Measurements from ENCODE around the gene PRKCE. TPM values are rescaled to one million over a fixed set of nuclear protein-coding genes. Genes with fewer than 3 reads are reported as not detected.

PRKCE gene
- total and polyA plus RNA-seq, 2 of the 8 experiments (the other 6 are each of a cell fraction or from before 2014, with no cell fraction given) = 0.54 to 2.1 TPM

- TF ChIP-seq PHF8 (conservative IDR thresholded peaks at IDR 0.05; ENCODE audit: low read depth, low read length) = peak; percentile 64
- TF ChIP-seq CHD2 (IDR thresholded peaks at IDR 0.05; ENCODE audit: low read length) = 0 out of 2 replicates have a peak, but pooled peaks have one; percentile 27
- TF ChIP-seq BACH1 (IDR thresholded peaks at IDR 0.05; ENCODE audit: low read length) = no peak
- TF ChIP-seq HDAC2 (IDR thresholded peaks at IDR 0.05; ENCODE audit: borderline replicate concordance in 1 of 2, low read depth in 2 of 2, low read length in 2 of 2) = no peak
- TF ChIP-seq BCL11A (IDR thresholded peaks at IDR 0.05; ENCODE audit: low read depth in 2 of 2, low read length in 2 of 2) = no peak
- TF ChIP-seq YY1 (IDR thresholded peaks at IDR 0.05; ENCODE audit: low read depth, low read length) = no peak
- TF ChIP-seq RBBP5 (IDR thresholded peaks at IDR 0.05; ENCODE audit: borderline replicate concordance, low read depth, low read length) = no peak
- TF ChIP-seq HDAC6 (IDR thresholded peaks at IDR 0.05; ENCODE audit: low read depth, low read length) = no peak
- TF ChIP-seq SIRT6 (IDR thresholded peaks at IDR 0.05; ENCODE audit: low read length) = no peak
- TF ChIP-seq SRF (IDR thresholded peaks at IDR 0.05; ENCODE audit: low read depth, low read length) = no peak
- peak; percentile 77 for TF ChIP-seq MAX (IDR thresholded peaks at IDR 0.05)
- no peak for TF ChIP-seq MAFK (IDR thresholded peaks at IDR 0.05; ENCODE audit: low read depth, low read length)
- TF ChIP-seq NANOG (IDR thresholded peaks at IDR 0.05; ENCODE audit: insufficient read depth, low read depth, low read length, poor library complexity, severe bottlenecking) = no peak
- peak; percentile 77 for TF ChIP-seq E2F6 (IDR thresholded peaks at IDR 0.05)
- no peak for TF ChIP-seq USF2 (IDR thresholded peaks at IDR 0.05; ENCODE audit: low read length)
- no peak for TF ChIP-seq KDM1A (IDR thresholded peaks at IDR 0.05; ENCODE audit: borderline replicate concordance, low read length)
- peak; percentile 49; the same call in 1 of the 2 replicates for TF ChIP-seq SP4 (IDR thresholded peaks at IDR 0.05; ENCODE audit: low read length)
- TF ChIP-seq SUZ12 (IDR thresholded peaks at IDR 0.05; ENCODE audit: low read length) = no peak
- TF ChIP-seq SP2 (IDR thresholded peaks at IDR 0.05; ENCODE audit: low read length) = no peak
- TF ChIP-seq GABPA (IDR thresholded peaks at IDR 0.05; ENCODE audit: borderline replicate concordance, insufficient read depth, low read length) = peak; percentile 97
- TF ChIP-seq TAF1 (IDR thresholded peaks at IDR 0.05; ENCODE audit: low read depth, low read length) = peak; percentile 79
Observed at GRCh38 chr2:45611020-45611859, 40.2 kb upstream of the PRKCE start, which contains the start of gene SRBD1 (continued).
